ENCODE measurements around the gene FKRP. TPM values are rescaled to one million over a fixed set of nuclear protein-coding genes. Genes with fewer than 3 reads are reported as not detected.
"Not testable (repeated sequence)": the region's sequence is repeated elsewhere in the genome, so short reads cannot be mapped to it uniquely, and the experiment has no call there.

The FKRP gene
- total RNA-seq, 1 donor from 2014 or later = 15.3 TPM

- intact Hi-C loops (cut with micrococcal nuclease) = no loop called here
- ATAC-seq (no peak), DNase-seq (no peak)
These were observed 26.5 kb downstream of the FKRP start for GRCh38 chr19:46772170-46773017.

GRCh38 chr19:46773018-46773399, 27.2 kb downstream of the FKRP start:
- intact Hi-C loops (cut with micrococcal nuclease) = no loop called here
- DNase-seq (no peak), ATAC-seq (no peak)

- intact Hi-C loops (cut with micrococcal nuclease) = no loop called here
- ATAC-seq (no peak), DNase-seq (no peak)
These were observed 29.9 kb downstream of the FKRP start for GRCh38 chr19:46775642-46776258.

- no peak for DNase-seq
- intact Hi-C loops (cut with micrococcal nuclease) = no loop called here
- no peak for ATAC-seq
These were observed 31.4 kb downstream of the FKRP start for GRCh38 chr19:46776927-46777911.

DNA sequence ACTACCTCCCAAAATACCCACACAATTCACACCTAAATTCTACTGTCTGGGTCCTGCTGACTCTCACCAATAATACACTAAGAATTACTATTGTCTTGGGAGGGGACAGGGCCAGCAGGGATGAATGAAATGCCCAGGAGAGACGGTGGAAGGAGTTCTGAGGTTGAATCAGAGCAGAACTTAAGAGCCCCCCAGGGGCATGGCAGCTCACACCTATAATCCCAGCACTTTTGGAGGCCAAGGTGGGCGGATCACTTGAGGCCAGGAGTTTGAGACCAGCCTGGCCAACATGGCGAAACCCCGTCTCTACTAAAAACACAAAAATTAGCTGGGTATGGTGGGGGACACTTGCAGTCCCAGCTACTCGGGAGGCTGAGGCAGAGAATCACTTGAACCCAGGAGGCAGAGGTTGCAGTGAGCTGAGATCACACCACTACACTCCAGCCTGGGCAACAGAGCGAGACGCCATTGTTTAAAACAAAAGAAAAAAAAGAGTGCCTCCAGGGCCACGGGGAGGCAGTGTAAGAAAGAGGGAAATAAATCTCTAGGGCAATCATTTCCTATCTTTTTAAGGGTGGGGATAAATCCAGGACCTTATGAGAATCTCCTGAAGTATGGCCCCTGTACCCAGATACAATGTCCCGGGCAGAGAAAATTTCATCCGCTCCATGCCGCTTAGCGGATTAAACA, 32.2 kb downstream of the FKRP start:
- intact Hi-C loops (cut with micrococcal nuclease); DNase-seq; ATAC-seq: not testable (repeated sequence)

DNA sequence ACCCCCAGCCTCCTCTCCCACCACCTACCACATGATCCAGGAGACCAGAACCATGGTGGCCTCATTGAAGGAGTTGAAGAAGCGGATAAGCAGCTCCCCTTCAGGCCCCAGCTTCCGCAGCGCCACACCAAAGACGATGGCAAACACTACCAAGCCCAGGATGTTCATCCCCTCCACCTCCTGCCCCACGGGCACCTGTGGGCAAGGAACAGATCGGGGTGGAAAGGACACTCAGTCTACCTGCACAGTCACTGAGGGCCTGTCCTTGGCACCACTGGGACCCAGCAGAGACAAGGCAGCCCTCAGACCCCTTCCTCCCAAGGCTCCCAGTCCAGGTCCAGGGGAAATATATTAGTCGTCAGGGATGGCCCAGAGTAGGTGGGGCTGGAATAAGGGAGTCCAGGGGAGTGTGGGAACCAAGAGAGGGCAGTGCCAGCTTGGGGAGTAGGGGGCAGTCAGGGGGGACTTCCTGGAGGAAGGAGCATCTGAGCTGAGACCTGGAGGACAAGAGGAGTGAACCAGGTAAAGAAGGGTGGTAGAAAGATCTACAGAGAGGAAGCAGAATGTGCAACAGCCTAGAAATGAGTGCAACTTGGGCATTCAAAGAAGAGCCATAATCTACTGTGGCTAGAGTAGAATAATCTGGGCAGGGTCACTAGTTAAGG, 36.6 kb downstream of the FKRP start:
- no peak for ATAC-seq
- intact Hi-C loops (cut with micrococcal nuclease) = no loop called here
- DNase-seq = no peak

- intact Hi-C loops (cut with micrococcal nuclease) = no loop called here
- ATAC-seq (no peak), DNase-seq (no peak)
These were observed 37.8 kb downstream of the FKRP start for GRCh38 chr19:46783670-46784069.

- ATAC-seq (peak; percentile 25), DNase-seq (peak; percentile 76)
- intact Hi-C loops (cut with micrococcal nuclease) = no loop called here
These were observed 38.6 kb downstream of the FKRP start for GRCh38 chr19:46784262-46785053.

DNA sequence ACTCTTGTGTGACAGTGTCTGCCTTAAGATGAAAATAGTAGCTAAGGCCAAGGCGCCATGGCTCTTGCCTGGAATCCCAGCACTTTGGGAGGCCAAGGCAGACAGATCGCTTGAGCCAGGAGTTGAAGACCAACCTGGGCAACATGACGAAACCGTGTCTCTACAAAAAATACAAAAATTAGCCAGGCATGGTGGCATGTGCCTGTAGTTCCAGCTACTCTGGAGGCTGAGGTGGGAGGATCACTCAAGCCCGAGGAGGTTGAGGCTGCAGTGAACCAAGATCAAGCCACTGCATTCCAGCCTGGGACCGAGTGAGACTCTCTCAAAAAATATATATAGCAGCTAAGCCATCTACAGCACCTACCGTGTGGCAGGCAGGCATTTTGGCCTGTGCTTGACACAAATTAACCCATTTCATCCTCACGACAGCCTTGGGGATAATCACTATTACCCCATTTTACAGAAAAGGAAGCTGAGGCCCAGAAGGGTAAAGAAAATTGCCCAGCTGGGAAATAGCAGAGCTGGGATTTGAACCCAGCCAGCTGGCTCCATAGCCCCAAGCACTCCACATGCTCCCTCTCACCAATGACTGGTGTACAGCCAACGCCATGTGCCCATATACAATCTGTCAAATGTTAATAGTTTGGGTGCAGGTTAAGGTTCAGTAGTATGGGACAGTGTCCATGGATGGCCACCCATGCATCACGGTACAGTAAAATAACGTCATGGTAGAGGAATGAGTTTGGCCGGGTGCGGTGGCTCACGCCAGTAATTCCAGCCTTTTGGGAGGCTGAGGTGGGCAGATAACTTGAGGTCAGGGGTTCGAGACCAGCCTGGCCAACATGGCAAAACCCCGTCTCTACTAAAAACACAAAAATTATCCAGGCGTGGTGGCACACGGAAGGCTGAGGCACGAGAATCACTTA, 39.5 kb downstream of the FKRP start:
- no peak for DNase-seq
- no peak for ATAC-seq
- intact Hi-C loops (cut with micrococcal nuclease) = no loop called here

DNA sequence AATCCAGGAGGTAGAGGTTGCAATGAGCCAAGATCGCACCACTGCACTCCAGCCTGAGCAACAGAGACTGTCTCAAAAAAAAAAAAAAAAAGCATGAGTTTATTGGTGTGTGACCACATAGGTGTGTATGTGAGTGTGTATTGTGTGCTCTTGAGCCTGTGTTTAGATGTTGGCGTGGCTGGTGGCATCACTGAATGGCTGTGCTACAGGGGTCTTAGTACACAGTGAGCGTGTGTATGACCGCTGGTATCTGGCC, 40.1 kb downstream of the FKRP start:
- intact Hi-C loops (cut with micrococcal nuclease) = no loop called here
- DNase-seq = no peak
- no peak for ATAC-seq

DNA sequence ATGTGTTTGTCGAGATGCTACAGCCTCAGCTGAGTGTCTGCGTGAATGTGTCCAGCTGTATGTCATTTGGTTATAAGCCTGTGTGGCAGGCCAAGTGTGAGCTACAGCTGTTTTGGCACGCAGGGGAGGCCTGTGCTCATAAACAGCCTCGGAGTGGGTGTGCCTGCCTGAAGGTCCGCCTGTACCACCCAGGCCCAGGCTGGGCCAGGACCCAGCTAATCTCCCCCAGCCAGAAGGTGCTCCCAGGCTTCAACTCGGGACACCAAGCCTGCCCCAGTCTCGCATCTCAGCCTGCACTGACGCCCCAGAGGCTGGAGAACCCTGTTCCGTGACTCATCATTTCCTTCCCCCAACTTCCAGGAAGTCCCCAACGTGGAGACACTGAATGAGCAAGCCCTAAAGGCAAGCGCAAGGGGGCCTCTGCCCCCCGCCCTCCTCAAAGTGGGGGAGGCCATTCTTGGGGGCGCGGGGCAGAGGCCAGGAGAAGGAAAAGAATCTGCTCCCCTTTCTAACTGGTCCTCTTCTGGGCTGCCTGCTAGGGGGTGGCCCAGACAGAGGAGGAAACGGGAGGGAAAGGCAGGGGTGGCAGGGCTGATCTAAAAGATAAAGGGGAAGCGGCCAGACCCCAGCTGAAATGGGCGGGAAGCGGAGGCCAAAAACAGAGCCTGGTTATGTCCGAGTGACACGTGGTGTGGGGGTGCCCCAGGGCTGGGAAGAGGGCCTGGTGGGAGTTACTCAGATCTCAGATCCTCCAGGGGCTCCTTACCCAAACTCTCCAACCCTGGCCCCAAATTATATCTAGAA, 40.6 kb downstream of the FKRP start:
- intact Hi-C loops (cut with micrococcal nuclease) = no loop called here
- DNase-seq (peak; percentile 75), ATAC-seq (peak; percentile 50)

- intact Hi-C loops (cut with micrococcal nuclease) = no loop called here
- ATAC-seq = no peak
- no peak for DNase-seq
These were observed 41.1 kb downstream of the FKRP start for GRCh38 chr19:46787040-46787330.

GRCh38 chr19:46787331-46788261, 41.7 kb downstream of the FKRP start:
- ATAC-seq (peak; percentile 52), DNase-seq (peak; percentile 78)
- intact Hi-C loops (cut with micrococcal nuclease) = no loop called here

DNA sequence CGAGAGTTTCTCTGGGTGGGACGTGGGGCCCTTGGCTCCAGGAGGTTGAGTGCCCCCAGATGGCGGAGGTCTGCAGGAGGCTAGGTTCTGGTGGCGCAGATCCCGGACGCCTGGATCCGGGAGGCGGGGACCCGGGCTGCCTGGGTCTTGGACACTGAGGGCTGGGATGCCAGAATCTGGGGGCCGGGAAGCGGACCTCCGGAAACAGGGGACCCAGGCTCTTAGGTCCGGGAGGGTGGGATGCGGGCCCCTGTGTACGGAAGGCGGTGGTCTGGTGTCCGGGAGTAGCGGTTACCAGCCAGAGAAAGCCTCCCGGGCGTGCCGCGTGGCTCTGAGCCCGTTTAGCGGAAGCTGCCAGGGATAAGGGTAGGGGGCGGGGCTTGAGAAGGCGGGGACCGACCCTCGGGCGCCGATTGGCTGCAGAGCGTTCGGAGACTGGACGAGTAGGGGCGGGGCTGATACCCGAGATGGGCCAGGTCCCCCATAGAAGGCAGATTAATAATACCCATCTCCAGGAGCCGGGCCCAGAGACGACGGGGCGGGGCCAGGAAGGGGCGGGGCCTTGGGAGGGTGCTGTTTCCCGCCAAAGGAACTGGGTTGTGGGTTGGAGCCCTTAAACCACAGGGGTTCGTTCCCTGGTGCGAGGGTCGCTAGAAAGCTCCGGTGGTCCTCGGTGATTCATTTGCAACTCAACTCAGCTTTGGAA, 42.6 kb downstream of the FKRP start, which contains the start of gene SLC1A5:
Gene SLC1A5 (minus strand): TSS at position 333 of the 706 bp plus-strand sequence. CDS start 629 bp downstream, outside the sequence.
- intact Hi-C loops (cut with micrococcal nuclease) = no loop called here
- ATAC-seq = peak; percentile 89

DNA sequence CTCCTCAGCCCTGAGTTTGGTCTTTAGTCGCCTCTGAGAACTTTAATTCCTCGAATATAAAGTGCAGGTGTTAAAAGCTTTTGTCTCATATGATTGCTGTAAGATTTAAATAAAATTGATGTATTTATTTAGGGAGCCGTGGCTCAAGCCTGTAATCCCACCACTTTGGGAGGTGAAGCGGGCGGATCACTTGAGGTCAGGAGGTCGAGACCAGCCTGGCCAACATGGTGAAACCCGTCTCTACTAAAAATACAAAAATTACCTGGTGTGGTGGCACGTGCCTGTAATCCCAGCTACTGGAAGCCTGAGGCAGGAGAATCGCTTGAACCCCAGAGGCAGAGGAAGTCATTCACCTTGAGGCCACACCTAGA, 43.1 kb downstream of the FKRP start:
- intact Hi-C loops (cut with micrococcal nuclease) = no loop called here
- no peak for DNase-seq
- no peak for ATAC-seq

More for the DNA sequence above, 42.6 kb downstream of the FKRP start, which contains the start of gene SLC1A5:
- peak; percentile 97 for DNase-seq

Measured in left ventricle myocardium superior (tissue), 1 donor.